Amniotic epithelial cell (primary cell): ENCODE measurements around the gene TPCN2.

Source experiments
- DNase-seq: peaks from one replicate; pipeline ENCODE4 v3.0.0-alpha.2; 2010; ENCODE audit warnings: low read depth

The TPCN2 gene

GRCh38 chr11:69039501-69039900 lies 9.2 kb upstream of the TPCN2 start:
- DNase-seq = peak; percentile 62

- no peak for DNase-seq
These were observed 8.7 kb upstream of the TPCN2 start for GRCh38 chr11:69040051-69040450.

GRCh38 chr11:69040581-69041260 lies 8.0 kb upstream of the TPCN2 start:
- DNase-seq = peak; percentile 81

- peak; percentile 71 for DNase-seq
These were observed 7.2 kb upstream of the TPCN2 start for GRCh38 chr11:69041516-69041915.

- peak; percentile 75 for DNase-seq
These were observed 4.4 kb upstream of the TPCN2 start for GRCh38 chr11:69044111-69045013.

- peak; percentile 19 for DNase-seq
These were observed 570 bp upstream of the TPCN2 start for GRCh38 chr11:69048031-69048693.

GRCh38 chr11:69049490-69049867 lies 747 bp downstream of the TPCN2 start:
- no peak for DNase-seq

- DNase-seq = no peak
These were observed 2.1 kb downstream of the TPCN2 start for GRCh38 chr11:69050592-69051380.

GRCh38 chr11:69051381-69052342 lies 2.9 kb downstream of the TPCN2 start:
- no peak for DNase-seq

GRCh38 chr11:69052343-69053168 lies 3.8 kb downstream of the TPCN2 start:
- no peak for DNase-seq

- no peak for DNase-seq
These were observed 4.4 kb downstream of the TPCN2 start for GRCh38 chr11:69053169-69053477.

GRCh38 chr11:69053546-69054396 lies 5.0 kb downstream of the TPCN2 start:
- no peak for DNase-seq

- no peak for DNase-seq
These were observed 5.9 kb downstream of the TPCN2 start for GRCh38 chr11:69054397-69055211.

- no peak for DNase-seq
These were observed 6.5 kb downstream of the TPCN2 start for GRCh38 chr11:69055212-69055586.

GRCh38 chr11:69055598-69056516 lies 7.1 kb downstream of the TPCN2 start:
- no peak for DNase-seq

- no peak for DNase-seq
These were observed 8.5 kb downstream of the TPCN2 start for GRCh38 chr11:69057236-69057635.

GRCh38 chr11:69057801-69058200 lies 9.1 kb downstream of the TPCN2 start:
- no peak for DNase-seq
